ENCODE data around the gene KCTD14. TPM values are rescaled to one million over a fixed set of nuclear protein-coding genes. Genes with fewer than 3 reads are reported as not detected.

Gene KCTD14
- total RNA-seq: 10 to 100 TPM; 11.9 to 20.7 (median 13.9) TPM
- 1 to 10 TPM; 7.0 to 8.2 TPM for polyA plus RNA-seq

- Histone ChIP-seq H3K4me3 (peak within 1 kb of the TSS; percentile 34 to 66 (median 50)), H3K9me3 (no peaks in the 10 kb centered on the region), H3K36me3 (no peaks in the 10 kb centered on the region), H3K4me1 (peaks cover 0 to 9% (median 0%) of the 10 kb centered on the region in 3 donors), H3K27ac (peak within 1 kb of the TSS; percentile 68 to 83 (median 76)), H3K27me3 (no peaks in the 10 kb centered on the region)
- TF ChIP-seq CTCF (IDR thresholded peaks at IDR 0.05): no peak
- DNase-seq (peak; percentile 72 to 90 (median 78)), ATAC-seq (peak; percentile 90 to 94 (median 94)), FAIRE-seq (no peak)
- WGBS, 2 donors: 5 to 7% methylated on average over 36 to 37 of the region's 37 CpGs
- intact Hi-C loops (cut with DNase I): no loop called here
Observed at GRCh38 chr11:78022397-78023396, at the start of gene KCTD14. Gene KCTD14, minus strand, starts transcription at chr11:78023276. Its CDS starts 27 bp downstream, at chr11:78023249.

GRCh38 chr11:78072455-78072854 is 49.4 kb upstream of the KCTD14 start:
- no peaks in the 10 kb centered on the region for H3K9me3 ChIP-seq
- FAIRE-seq: no peak

GRCh38 chr11:78071717-78072116 is 48.6 kb upstream of the KCTD14 start:
- FAIRE-seq: no peak
- no peaks in the 10 kb centered on the region for H3K9me3 ChIP-seq
- no peak for TF ChIP-seq CTCF (IDR thresholded peaks at IDR 0.05)
- no peak for DNase-seq
- H3K4me1 ChIP-seq: peaks cover 0 to 9% (median 7%) of the 10 kb centered on the region in 3 donors
- no peak overlapping the region for H3K4me3 ChIP-seq
- no peak overlapping the region for H3K27ac ChIP-seq
- no peaks in the 10 kb centered on the region for H3K27me3 ChIP-seq
- ATAC-seq: no peak
- peaks cover 0 to 25% (median 0%) of the 10 kb centered on the region in 3 donors for H3K36me3 ChIP-seq
- intact Hi-C loops (cut with DNase I): no loop called here
- 73 to 81% methylated on average over 3 of the region's 3 CpGs for WGBS, 2 donors

More at GRCh38 chr11:78072455-78072854, 49.4 kb upstream of the KCTD14 start:
- peaks cover 0 to 17% (median 12%) of the 10 kb centered on the region in 3 donors for H3K4me1 ChIP-seq
- DNase-seq: no peak
- no peak overlapping the region for H3K27ac ChIP-seq
- H3K27me3 ChIP-seq: no peaks in the 10 kb centered on the region
- ATAC-seq: no peak
- no peak overlapping the region for H3K4me3 ChIP-seq
- no peak for TF ChIP-seq CTCF (IDR thresholded peaks at IDR 0.05)
- 92 to 96% methylated on average over 4 of the region's 4 CpGs for WGBS, 2 donors
- intact Hi-C loops (cut with DNase I): no loop called here
- H3K36me3 ChIP-seq: peaks cover 0 to 25% (median 0%) of the 10 kb centered on the region in 3 donors

- H3K36me3 ChIP-seq: peaks cover 0 to 25% (median 0%) of the 10 kb centered on the region in 3 donors
Observed at GRCh38 chr11:78070621-78071020, 47.5 kb upstream of the KCTD14 start.

More at GRCh38 chr11:78070621-78071020, 47.5 kb upstream of the KCTD14 start:
- no peak overlapping the region for H3K4me3 ChIP-seq
- DNase-seq: no peak
- no peaks in the 10 kb centered on the region for H3K27me3 ChIP-seq
- H3K9me3 ChIP-seq: no peaks in the 10 kb centered on the region
- FAIRE-seq: no peak
- H3K4me1 ChIP-seq: peaks cover 0 to 7% (median 6%) of the 10 kb centered on the region in 3 donors
- WGBS, 2 donors: 75 to 79% methylated on average over 2 of the region's 2 CpGs
- H3K27ac ChIP-seq: no peak overlapping the region
- intact Hi-C loops (cut with DNase I): no loop called here
- TF ChIP-seq CTCF (IDR thresholded peaks at IDR 0.05): no peak
- no peak for ATAC-seq
